ENCODE data around the gene MSRB3. TPM values are rescaled to one million over a fixed set of nuclear protein-coding genes. Genes with fewer than 3 reads are reported as not detected.

MSRB3 gene
- total and polyA plus RNA-seq, 10 of the 15 experiments (the other 5 are each of a cell fraction or from before 2014, with no cell fraction given): 0.07 to 2.7 (median 1.3) TPM

DNA sequence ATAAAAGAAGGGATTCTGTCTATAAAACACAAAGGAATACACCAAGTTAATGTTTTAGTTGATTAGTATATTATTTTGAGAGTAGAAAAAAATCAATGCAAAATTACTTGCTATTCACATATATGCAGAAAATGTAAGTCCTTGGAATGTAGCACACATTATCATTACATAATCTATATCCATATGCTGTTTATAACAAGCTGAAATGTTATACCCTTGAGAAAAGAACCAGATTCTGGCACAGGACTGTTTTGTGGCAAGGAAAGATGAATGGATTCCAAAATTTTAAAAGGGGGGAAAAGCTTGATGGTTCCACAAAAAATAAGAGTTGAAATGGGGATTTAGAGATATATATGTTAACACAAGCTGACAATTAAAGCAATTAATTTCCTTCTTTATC, 153.6 kb downstream of the MSRB3 start (continued):
- TF ChIP-seq, protein P1, sequence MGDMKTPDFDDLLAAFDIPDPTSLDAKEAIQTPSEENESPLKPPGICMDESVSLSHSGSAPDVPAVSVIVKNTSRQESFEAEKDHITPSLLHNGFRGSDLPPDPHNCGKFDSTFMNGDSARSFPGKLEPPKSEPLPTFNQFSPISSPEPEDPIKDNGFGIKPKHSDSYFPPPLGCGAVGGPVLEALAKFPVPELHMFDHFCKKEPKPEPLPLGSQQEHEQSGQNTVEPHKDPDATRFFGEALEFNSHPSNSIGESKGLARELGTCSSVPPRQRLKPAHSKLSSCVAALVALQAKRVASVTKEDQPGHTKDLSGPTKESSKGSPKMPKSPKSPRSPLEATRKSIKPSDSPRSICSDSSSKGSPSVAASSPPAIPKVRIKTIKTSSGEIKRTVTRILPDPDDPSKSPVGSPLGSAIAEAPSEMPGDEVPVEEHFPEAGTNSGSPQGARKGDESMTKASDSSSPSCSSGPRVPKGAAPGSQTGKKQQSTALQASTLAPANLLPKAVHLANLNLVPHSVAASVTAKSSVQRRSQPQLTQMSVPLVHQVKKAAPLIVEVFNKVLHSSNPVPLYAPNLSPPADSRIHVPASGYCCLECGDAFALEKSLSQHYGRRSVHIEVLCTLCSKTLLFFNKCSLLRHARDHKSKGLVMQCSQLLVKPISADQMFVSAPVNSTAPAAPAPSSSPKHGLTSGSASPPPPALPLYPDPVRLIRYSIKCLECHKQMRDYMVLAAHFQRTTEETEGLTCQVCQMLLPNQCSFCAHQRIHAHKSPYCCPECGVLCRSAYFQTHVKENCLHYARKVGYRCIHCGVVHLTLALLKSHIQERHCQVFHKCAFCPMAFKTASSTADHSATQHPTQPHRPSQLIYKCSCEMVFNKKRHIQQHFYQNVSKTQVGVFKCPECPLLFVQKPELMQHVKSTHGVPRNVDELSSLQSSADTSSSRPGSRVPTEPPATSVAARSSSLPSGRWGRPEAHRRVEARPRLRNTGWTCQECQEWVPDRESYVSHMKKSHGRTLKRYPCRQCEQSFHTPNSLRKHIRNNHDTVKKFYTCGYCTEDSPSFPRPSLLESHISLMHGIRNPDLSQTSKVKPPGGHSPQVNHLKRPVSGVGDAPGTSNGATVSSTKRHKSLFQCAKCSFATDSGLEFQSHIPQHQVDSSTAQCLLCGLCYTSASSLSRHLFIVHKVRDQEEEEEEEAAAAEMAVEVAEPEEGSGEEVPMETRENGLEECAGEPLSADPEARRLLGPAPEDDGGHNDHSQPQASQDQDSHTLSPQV (IDR thresholded peaks at IDR 0.05): no peak
- TF ChIP-seq, protein P2, sequence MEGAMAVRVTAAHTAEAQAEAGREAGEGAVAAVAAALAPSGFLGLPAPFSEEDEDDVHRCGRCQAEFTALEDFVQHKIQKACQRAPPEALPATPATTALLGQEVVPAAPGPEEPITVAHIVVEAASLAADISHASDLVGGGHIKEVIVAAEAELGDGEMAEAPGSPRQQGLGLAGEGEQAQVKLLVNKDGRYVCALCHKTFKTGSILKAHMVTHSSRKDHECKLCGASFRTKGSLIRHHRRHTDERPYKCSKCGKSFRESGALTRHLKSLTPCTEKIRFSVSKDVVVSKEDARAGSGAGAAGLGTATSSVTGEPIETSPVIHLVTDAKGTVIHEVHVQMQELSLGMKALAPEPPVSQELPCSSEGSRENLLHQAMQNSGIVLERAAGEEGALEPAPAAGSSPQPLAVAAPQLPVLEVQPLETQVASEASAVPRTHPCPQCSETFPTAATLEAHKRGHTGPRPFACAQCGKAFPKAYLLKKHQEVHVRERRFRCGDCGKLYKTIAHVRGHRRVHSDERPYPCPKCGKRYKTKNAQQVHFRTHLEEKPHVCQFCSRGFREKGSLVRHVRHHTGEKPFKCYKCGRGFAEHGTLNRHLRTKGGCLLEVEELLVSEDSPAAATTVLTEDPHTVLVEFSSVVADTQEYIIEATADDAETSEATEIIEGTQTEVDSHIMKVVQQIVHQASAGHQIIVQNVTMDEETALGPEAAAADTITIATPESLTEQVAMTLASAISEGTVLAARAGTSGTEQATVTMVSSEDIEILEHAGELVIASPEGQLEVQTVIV (IDR thresholded peaks at IDR 0.05; ENCODE audit: borderline replicate concordance, partially characterized antibody): no peak
- no peak for TF ChIP-seq HDGF (IDR thresholded peaks at IDR 0.05)
- no peak for TF ChIP-seq RELA (IDR thresholded peaks at IDR 0.05; ENCODE audit: borderline replicate concordance, partially characterized antibody)
- no peak for TF ChIP-seq YBX1 (IDR thresholded peaks at IDR 0.05)
- no peak for TF ChIP-seq FOXK2 (IDR thresholded peaks at IDR 0.05)
- TF ChIP-seq NR2C1 (IDR thresholded peaks at IDR 0.05): no peak
- no peak for TF ChIP-seq FOS (IDR thresholded peaks at IDR 0.05; ENCODE audit: borderline replicate concordance, extremely low read depth, insufficient read length)

Measured in GM12878 (cell line).